Cardiac muscle cell (in vitro differentiated cells and primary cell): ENCODE results near the gene C2CD2L. TPM values are rescaled to one million over a fixed set of nuclear protein-coding genes. Genes with fewer than 3 reads are reported as not detected.

Experiments used
- DNase-seq, 2 donors: peaks; one replicate each; pipeline versions ENCODE4 v3.0.0 to v3.0.0-alpha.2; 2010 to 2017; ENCODE audit warnings: low read depth in 1 of 2, low spot score in 1 of 2
- H3K27ac ChIP-seq: fragments of 200-600 bp; sonication (generic); 2 replicates; pipeline ENCODE4 v1.5.1; 2016
- H3K27me3 ChIP-seq: fragments of 200-600 bp; sonication (generic); 2 replicates; pipeline ENCODE4 v1.6.0; 2016; ENCODE audit warnings: control low read depth
- H3K36me3 ChIP-seq: fragments of 200-600 bp; sonication (generic); 2 replicates; pipeline ENCODE4 v1.5.1; 2016; ENCODE audit warnings: control low read depth
- H3K4me1 ChIP-seq: fragments of 200-600 bp; sonication (generic); 2 replicates; pipeline ENCODE4 v1.8.1; 2017; ENCODE audit warnings: low read depth, mild to moderate bottlenecking, mixed run types
- H3K4me3 ChIP-seq: fragments of 200-600 bp; sonication (generic); 2 replicates; pipeline ENCODE4 v1.5.1; 2016; ENCODE audit warnings: mild to moderate bottlenecking
- H3K9me3 ChIP-seq: fragments of 200-600 bp; sonication (generic); 2 replicates; pipeline ENCODE4 v1.5.1; 2017; ENCODE audit warnings: low read depth, mild to moderate bottlenecking, control low read depth
- polyA plus RNA-seq: library from polyadenylated mRNA; unstranded; fragments of >200 nt; fragmentation: Nextera tagmentation; extraction: Ambion mirVana; gene quantifications from 2 replicates; pipeline ENCODE4 v1.2.1, GENCODE V29; 2016
- total RNA-seq: library from RNA; depleted of rRNA; stranded (reverse); fragments of >200 nt; gene quantifications from 2 replicates; pipeline ENCODE4 v1.2.3, GENCODE V29; 2016
- TF ChIP-seq, protein P1 (sequence below): IDR thresholded peaks from 2 replicates; pipeline ENCODE4 v1.5.1; 2012; ENCODE audit warnings: low read depth, mild to moderate bottlenecking, low read length

The C2CD2L gene
- total and polyA plus RNA-seq, 2 experiments from 2014 or later = 11.1 to 16.4 TPM

DNA sequence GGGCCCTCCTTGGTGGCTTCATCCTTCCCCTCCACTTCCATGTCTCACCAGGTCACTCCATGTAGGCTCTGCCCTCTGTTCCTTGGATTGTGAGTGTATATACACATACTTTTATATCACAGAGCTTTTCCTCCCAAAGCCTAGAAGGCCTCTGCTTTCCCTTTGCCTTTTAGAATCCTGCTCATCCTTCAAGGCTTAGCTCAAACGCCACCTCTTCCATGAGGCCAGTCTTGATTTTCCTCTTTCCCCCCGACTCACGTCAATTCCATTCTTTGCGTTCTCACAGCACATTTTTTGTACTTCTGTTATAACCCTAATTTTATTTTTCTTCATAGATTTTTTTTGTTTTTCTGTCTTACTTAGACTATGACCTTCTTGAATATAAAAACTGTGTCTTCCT lies 45.5 kb downstream of the C2CD2L start:
- Histone ChIP-seq H3K4me3 (no peak overlapping the region), H3K4me1 (no peaks in the 10 kb centered on the region), H3K9me3 (no peaks in the 10 kb centered on the region), H3K27ac (no peak overlapping the region), H3K27me3 (peaks cover 40% of the 10 kb centered on the region), H3K36me3 (no peaks in the 10 kb centered on the region)
- TF ChIP-seq, protein P1, sequence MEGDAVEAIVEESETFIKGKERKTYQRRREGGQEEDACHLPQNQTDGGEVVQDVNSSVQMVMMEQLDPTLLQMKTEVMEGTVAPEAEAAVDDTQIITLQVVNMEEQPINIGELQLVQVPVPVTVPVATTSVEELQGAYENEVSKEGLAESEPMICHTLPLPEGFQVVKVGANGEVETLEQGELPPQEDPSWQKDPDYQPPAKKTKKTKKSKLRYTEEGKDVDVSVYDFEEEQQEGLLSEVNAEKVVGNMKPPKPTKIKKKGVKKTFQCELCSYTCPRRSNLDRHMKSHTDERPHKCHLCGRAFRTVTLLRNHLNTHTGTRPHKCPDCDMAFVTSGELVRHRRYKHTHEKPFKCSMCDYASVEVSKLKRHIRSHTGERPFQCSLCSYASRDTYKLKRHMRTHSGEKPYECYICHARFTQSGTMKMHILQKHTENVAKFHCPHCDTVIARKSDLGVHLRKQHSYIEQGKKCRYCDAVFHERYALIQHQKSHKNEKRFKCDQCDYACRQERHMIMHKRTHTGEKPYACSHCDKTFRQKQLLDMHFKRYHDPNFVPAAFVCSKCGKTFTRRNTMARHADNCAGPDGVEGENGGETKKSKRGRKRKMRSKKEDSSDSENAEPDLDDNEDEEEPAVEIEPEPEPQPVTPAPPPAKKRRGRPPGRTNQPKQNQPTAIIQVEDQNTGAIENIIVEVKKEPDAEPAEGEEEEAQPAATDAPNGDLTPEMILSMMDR = no peak
- DNase-seq = no peak

- no peak overlapping the region for H3K27ac ChIP-seq
- no peaks in the 10 kb centered on the region for H3K4me1 ChIP-seq
- TF ChIP-seq, protein P1 = no peak
- H3K9me3 ChIP-seq = no peaks in the 10 kb centered on the region
- H3K27me3 ChIP-seq = peaks cover 33% of the 10 kb centered on the region
- no peak overlapping the region for H3K4me3 ChIP-seq
- H3K36me3 ChIP-seq = no peaks in the 10 kb centered on the region
- peak in 1 of 2 donors; percentile 25 for DNase-seq
Measured at GRCh38 chr11:119153049-119153818, 46.1 kb downstream of the C2CD2L start.

- Histone ChIP-seq H3K9me3 (no peaks in the 10 kb centered on the region), H3K36me3 (no peaks in the 10 kb centered on the region), H3K27me3 (peaks cover 24% of the 10 kb centered on the region), H3K4me3 (no peak overlapping the region), H3K4me1 (no peaks in the 10 kb centered on the region), H3K27ac (no peak overlapping the region)
- TF ChIP-seq, protein P1 = no peak
- DNase-seq = no peak
Measured at GRCh38 chr11:119154178-119154577, 47.0 kb downstream of the C2CD2L start.

DNA sequence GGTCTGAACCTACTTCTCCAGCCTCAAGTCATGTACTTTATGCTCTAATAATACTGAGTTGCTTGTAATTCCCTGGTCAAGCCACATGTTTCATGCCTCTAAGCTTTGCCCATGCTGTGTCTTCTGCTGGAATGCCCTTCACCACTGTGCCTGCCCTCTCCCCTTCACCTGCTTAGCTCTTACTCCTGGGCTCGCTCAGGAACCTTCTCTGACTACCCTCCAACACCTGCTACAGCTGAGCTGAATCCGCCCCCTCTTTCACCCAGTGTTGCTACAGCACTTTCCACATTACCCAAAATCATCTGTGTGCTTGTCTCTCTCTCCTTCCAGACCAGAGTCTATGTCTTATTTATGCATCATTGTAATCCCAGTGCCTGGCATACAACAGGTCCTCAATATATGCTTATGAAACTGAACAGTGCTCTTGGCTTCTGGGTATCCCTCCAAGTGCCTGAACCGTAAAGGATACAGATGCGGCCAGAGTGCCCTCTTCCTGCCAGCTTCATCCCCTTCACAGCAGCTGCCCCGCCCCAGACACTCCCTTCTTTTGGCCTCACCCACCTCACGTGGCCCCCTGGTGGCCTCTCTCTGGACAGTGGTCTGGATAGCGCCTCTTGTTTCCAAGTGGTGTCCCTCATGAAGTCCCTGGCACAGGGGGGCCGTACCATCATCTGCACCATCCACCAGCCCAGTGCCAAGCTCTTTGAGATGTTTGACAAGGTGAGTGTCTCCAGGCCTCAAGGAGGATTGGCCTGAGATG lies 48.8 kb downstream of the C2CD2L start:
- TF ChIP-seq, protein P1 = peak; percentile 18
- no peak for DNase-seq
- Histone ChIP-seq H3K27ac (no peak overlapping the region), H3K27me3 (peaks cover 7% of the 10 kb centered on the region), H3K9me3 (no peaks in the 10 kb centered on the region), H3K4me3 (no peak overlapping the region), H3K36me3 (no peaks in the 10 kb centered on the region), H3K4me1 (no peaks in the 10 kb centered on the region)

- H3K27me3 ChIP-seq = peaks cover 2% of the 10 kb centered on the region
Measured at GRCh38 chr11:119156496-119156895, 49.4 kb downstream of the C2CD2L start.

More at GRCh38 chr11:119156496-119156895, 49.4 kb downstream of the C2CD2L start:
- Histone ChIP-seq H3K36me3 (no peaks in the 10 kb centered on the region), H3K27ac (no peak overlapping the region), H3K4me1 (no peaks in the 10 kb centered on the region), H3K4me3 (no peak overlapping the region), H3K9me3 (no peaks in the 10 kb centered on the region)
- no peak for DNase-seq
- TF ChIP-seq, protein P1 = no peak
